ENCODE measurements around the gene CS.
"Not testable (repeated sequence)": the region's sequence is repeated elsewhere in the genome, so short reads cannot be mapped to it uniquely, and the experiment has no call there.

CS gene

DNA sequence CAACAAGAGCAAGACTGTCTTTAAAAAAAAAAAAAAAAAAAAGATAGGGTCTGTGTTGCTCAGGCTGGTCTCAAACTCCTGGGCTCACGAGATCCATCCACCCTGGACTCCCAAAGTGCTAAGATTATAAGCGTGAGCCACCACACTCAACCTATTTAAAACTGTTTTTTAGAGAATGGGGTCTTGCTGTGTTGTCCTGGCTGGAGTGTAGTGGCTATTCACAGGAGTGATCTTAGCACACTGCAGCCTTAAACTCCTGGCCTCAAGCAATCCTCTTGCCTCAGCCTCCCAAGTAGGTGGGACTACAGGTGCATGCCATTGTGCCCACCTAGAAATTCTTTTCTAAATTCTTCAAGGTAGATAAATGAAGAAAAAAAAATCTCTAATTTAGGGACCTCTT, 25.8 kb downstream of the CS start:
- DNase-seq = no peak

GRCh38 chr12:56272468-56272867, 27.7 kb downstream of the CS start:
- not testable (repeated sequence) for DNase-seq

- DNase-seq = peak; percentile 15
These were observed 29.1 kb downstream of the CS start for GRCh38 chr12:56271031-56271430.

- no peak for DNase-seq
These were observed 32.6 kb downstream of the CS start for GRCh38 chr12:56267443-56268071.

DNA sequence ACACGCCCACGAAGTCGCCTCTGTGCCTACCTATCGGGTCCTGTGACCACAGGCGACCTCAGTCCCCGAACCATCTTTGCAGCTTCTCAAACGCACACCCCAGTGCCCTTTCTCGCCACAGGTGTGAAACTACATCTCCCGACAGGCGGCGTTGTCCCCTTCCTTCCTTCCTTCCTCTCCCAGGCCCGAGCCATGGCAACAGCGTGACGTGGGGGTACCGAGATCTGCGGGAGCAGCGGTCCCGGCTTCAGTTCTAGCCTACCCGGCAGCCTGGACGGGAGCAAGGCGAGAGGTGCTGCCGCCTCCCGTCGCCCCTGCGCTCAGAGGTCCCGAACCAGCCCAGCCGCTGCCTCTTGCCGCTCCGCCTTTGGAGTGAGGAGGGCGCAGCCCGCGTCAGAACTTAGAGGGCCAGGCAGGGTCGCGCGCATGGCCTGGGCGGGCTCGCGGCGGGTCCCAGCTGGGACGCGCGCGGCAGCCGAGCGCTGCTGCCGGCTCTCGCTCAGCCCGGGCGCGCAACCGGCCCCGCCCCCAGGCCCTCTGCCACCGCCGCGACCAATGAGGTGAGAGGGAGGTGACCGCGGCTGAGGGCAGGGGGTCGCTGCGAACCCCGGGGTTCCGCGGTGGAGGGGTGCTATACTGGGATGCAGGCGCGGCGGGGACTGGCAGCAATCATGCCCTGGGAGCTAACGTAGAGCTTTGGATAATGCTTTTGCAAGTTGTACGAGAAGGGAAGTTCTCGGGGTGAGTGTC, 33.3 kb downstream of the CS start, which contains the start of gene COQ10A:
Gene COQ10A (plus strand): TSS at position 250 of the 750 bp plus-strand sequence. CDS start 177 bp downstream, at position 427.
- peak; percentile 86 for DNase-seq

DNA sequence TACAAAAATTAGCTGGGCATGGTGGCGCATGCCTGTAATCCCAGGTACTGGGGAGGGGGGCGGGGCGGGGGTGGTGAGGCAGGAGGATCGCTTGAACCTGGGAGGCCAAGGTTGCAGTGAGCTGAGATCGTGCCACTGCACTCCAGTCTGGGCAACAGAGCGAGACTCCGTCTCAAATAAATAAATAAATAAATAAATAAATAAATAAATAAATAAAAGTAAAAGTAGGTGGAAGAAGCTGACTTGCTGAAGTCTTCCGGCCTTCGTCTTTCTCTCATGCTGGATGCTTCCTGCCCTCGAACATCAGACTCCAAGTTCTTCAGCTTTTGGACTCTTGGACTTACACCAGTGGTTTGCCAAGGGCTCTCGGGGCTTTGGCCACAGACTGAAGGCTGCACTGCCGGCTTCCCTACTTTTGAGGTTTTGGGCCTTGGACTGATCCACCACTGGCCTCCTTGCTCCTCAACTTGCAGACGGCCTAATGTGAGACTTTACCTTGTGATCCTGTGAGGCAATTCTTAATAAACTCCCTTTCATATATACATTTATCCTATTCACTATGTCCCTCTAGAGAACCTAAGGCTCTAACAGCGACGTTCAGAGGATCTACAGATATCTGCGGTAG, 34.0 kb downstream of the CS start:
- not testable (repeated sequence) for DNase-seq

DNA sequence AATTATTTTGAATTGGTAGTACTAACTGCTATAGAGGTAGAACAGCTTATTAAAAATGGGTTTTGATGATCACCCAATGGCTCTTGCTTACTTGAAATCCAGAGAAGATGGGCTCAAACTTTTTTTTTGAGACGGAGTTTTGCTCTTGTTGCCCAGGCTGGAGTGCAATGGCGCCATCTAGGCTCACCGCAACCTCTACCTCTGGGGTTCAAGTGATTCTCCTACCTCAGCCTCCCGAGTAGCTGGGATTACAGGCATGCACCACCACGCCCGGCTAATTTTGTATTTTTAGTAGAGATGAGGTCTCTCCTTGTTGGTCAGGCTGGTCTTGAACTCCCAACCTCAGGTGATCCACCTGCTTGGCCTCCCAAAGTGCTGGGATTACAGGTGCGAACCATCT, 37.2 kb downstream of the CS start:
- not testable (repeated sequence) for DNase-seq

GRCh38 chr12:56261503-56262232, 38.5 kb downstream of the CS start:
- peak; percentile 89 for DNase-seq

DNA sequence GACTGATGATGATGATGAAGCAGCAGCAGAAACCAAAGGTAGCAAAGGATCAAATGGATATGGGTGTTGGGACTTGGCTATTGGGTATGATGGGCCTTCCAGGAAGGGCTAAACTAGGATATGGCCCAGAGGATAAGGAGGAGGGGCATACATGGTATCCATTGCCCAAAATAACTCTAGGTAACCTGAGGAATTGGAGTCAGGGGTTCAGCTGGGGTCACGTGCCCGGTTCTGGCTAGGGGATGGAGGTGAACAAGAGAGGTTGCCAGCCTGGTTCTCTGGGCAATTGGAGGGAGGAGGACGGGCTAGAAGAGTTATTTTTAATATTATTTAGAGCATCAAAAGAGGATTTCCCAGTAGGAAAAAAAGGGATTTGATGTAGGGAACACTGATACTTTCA, 39.2 kb downstream of the CS start:
- no peak for DNase-seq

DNA sequence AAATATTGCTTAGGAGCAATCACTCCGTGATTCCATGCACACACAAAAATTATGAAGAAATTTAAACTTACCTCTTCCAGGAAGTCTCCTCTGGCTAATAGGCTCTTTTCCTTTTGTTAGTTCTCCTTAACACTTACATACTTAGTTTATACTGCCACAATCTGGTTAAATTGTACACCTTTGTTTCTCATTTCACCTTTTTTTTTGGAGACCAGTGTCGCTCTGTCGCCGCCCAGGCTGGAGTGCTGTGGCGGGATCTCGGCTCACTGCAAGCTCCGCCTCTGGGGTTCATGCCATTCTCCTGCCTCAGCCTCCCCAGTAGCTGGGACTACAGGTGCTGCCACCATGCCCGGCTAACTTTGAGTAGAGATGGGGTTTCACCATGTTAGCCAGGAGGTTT, 39.8 kb downstream of the CS start:
- no peak for DNase-seq

DNA sequence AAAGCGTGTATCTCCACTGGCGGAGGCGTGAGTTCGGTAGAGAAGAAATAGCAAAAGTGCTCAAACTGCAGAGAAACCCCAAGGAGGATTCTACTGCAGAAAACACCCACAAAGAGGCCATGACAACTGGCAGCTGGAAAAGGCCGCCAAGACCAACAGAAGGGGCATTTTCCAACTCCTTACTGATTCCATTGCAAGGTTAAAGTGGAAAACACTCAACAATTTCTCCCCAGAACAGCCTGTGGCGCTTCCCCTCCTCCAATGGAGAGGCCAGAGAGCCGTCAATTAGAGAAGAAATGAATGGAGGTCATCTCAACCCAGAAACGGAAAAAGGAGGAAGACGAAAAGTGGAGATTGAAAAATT, 41.3 kb downstream of the CS start:
- no peak for DNase-seq

DNA sequence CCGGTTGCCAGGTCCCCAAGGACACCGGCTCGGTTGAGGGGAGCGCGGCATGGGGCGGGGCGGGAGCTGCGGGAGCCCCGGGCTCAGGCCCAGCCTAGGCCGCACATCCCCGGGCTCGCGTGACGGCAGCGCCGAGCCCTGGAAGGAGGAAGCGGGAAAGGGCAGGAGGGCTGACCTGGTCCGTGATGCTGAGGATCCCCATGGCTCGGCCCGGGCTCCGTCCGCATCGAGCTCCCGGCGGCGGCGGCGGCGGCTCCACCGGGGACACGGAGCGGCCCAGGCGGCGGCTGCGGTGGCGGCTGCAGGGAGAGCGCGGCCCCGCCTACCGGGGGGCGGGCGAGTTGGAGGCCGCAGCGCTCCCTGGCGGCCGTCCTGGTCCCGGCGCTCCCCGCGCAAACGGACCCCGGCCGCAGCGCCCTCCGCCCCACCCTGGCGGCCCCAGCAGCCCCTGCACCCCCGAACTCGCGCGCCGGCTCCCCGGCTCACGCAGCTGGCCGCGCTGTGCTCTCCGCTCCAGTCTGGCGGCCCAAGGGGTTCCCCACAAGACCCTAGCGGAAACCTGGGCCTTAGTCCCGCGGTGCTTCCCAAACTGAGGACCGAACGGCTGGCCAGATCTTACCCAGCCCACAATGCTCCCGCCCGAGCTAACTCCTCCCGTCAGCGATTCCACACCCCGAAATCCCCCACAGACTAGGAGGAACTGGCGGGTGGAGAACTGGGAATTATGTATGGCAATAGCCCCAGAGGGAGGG, 41.9 kb downstream of the CS start, which contains the start of gene ANKRD52:
Gene ANKRD52 (minus strand): TSS at position 317 of the 752 bp plus-strand sequence. CDS start 115 bp downstream, at position 202.
- DNase-seq = peak; percentile 83

DNA sequence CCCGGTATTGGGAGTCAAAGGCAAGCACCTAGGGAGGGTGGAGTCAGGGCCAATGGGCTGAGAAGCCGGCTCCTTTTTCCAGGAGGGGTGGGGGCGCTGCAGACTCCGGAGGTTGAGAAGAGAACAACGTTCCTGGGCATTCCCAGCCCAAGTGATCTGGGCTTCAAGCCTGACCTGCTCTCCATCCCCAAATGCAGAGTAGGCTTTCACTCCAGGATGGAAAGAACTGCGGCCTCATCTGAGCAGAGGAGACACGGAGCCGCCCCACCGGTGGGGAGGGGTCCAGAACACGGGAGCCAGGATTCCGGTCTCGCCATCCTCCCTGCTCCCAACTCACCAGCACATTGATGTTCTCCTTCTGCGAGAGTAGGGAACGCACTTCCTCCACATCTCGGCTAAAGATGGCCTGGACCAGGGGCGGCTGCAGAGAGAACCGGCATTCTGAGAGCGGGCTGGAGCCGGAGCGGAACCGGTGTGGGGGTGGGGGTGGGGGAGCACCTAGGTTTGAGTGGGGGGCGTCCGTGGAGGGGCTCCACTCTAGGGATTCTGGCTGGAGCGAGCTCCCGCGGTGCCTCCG, 42.6 kb downstream of the CS start:
- peak; percentile 19 for DNase-seq

- no peak for DNase-seq
These were observed 43.1 kb downstream of the CS start for GRCh38 chr12:56257071-56257470.

DNA sequence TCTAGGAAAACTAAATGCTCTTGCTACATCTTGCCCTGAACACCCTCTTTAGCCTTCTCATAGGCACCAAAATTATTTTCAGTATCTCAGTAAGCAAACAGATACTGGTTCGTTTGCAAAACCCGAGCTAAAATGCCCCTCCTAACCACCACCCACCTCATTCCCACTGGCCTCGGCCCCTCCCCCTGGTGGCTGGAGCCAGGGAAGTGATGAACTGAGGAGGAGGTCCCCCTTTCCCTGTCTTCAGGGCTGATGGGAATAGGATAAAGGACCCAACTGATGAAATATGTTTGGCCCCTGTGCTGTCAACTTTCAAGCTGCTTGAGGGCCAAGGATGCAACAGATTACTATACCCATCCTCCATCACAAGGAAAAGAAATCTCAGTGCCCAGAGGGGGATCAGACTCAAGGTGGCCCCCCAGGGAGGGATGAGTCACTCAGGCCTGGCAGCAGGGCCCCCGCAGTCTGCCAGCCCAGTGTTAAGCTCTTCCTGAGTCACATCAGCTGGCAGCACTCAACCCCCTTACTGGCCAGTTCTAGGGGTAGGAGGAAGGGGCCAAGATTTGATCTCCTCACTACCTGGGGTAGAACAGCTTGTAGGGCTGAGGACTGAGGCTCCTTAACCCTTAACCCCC, 43.7 kb downstream of the CS start:
- DNase-seq = peak; percentile 24

- DNase-seq = no peak
These were observed 44.5 kb downstream of the CS start for GRCh38 chr12:56255671-56256070.

DNA sequence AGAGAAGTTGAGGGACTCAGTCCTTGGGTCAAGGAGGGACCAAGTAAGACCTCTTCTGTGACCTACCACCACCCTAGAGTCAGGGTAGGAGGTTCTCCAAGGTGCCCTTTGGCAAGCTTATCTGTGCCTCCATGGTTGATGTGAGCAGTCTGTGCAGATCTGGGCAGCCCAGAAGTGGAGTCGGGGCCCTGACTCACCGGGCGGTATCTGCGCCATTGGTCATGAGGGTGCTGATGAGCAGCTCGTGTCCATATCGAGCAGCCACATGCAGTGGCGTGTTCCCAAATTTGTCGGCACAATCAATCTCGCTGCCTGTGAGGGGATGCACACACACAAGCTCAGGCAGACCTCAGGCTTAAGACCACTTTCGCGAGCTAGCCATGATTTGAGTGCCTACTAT, 47.0 kb downstream of the CS start:
- no peak for DNase-seq

DNA sequence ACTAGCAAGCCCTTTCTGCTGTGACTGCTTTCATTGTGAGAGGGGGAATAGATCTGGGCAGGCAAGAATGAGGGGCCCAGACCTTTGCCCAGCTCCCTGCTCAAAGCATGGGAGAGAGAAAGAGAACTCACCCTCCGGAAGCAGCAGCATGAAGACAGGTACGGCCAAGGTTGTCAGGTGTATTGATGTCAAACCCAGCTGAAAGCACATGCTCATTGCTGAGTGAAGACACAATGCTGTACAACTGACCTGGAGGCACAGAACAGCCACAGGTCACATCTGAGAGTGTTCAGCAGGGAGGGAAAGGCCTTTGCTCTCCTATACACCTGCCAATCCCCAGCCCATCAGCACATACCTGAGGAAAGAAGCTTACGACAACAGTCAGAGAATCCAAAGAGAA, 47.5 kb downstream of the CS start:
- DNase-seq = no peak

- no peak for DNase-seq
These were observed 51.4 kb downstream of the CS start for GRCh38 chr12:56248711-56249110.

DNA sequence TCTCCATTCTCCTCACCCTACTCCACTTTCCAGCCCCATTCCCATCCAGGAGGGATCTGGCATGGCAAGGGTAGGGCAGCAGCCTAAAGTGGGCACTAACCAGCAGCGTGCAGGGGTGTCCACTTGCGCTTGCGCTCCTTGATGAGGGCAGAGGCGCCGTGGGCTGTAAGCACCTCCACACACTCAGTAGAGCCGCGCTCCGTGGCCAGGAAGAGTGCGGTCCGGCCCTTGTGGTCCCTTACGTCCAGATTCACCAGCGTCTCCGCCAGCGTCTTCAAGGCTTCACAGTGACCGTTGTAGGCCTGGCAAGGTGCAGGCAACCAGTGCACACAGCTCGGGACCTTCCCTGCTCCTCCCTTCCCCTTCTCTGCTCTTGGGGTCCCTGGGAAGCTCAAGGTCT, 52.2 kb downstream of the CS start:
- no peak for DNase-seq

DNA sequence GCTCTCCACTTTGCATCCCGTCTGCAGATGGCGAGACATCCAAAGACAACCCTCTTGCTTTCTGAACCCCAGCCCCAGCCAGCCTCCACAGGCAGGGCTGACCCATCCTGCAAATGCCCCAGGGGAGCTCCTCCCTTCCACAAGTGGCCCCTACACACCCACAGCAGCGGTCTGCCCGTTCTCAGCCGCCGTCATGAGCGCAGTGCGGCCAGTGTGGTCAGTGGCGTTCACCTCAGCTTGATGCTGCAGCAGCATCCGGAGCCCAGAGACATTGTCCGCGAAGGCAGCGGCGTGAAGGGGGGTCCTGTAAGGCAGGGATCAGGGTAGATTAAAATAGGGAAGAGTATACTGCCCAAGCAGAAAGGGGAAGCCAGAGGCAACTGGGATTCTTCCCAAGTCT, 55.6 kb downstream of the CS start:
- DNase-seq = no peak

- no peak for DNase-seq
These were observed 56.4 kb downstream of the CS start for GRCh38 chr12:56243731-56244181.

Measured in HCEC 1CT (cell line).